Psoas muscle (tissue), 8 donors: ENCODE data around the gene RBMX2. TPM values are rescaled to one million over a fixed set of nuclear protein-coding genes. Genes with fewer than 3 reads are reported as not detected.
"Not testable (repeated sequence)": the region's sequence is repeated elsewhere in the genome, so short reads cannot be mapped to it uniquely, and the experiment has no call there.

Experiments used
- ATAC-seq, 4 donors: fragments of 200-7000 bp; cut with Tn5 transposase; one replicate each; pipeline ENCODE4 v1.9.1; 2020; ENCODE audit warnings: moderate library complexity in 3 of 4, mild to moderate bottlenecking in 2 of 4
- DNase-seq, 2 donors: peaks; one replicate each; pipeline ENCODE4 v3.0.0-alpha.2; 2020
- H3K27ac ChIP-seq: fragments of 200-600 bp; one replicate; pipeline ENCODE4 v1.8.0; 2022
- H3K27me3 ChIP-seq, 3 donors: fragments of 200-600 bp in 1 of 3; one replicate each; pipeline versions ENCODE4 v1.6.1 to v1.8.0; 2013 to 2022; ENCODE audit warnings: low read length in 2 of 3, mild to moderate bottlenecking in 2 of 3, moderate library complexity in 1 of 3; ENCODE audit not compliant: insufficient read depth in 3 of 3
- H3K36me3 ChIP-seq, 2 donors: fragments of 200-600 bp in 1 of 2; one replicate each; pipeline versions ENCODE4 v1.6.1 to v1.8.0; 2013 to 2022; ENCODE audit warnings: low read depth in 1 of 2, mild to moderate bottlenecking in 1 of 2, moderate library complexity in 1 of 2; ENCODE audit not compliant: insufficient read depth in 1 of 2
- H3K4me1 ChIP-seq: fragments of 200-600 bp; one replicate; pipeline ENCODE4 v1.8.0; 2022
- H3K4me3 ChIP-seq: fragments of 200-600 bp; one replicate; pipeline ENCODE4 v1.8.0; 2022; ENCODE audit warnings: mild to moderate bottlenecking
- H3K9me3 ChIP-seq: fragments of 200-600 bp; one replicate; pipeline ENCODE4 v1.8.0; 2022
- CTCF ChIP-seq: fragments of 200-600 bp; IDR thresholded peaks from one replicate; pipeline ENCODE4 v1.8.0; 2022; ENCODE audit warnings: antibody characterized with exemption
- WGBS, 3 donors: extraction: QIAGEN DNeasy Blood & Tissue Kit; methylation state at CpG; one replicate each; pipeline versions ENCODE4 v1.1.6 to v1.1.7; 2013; 5-methylcytosine and 5-hydroxymethylcytosine counted together
- intact Hi-C, 2 donors: fragments of 100-400 bp; cut with DNase I; formaldehyde crosslinking; loops; one replicate each; pipeline versions ENCODE4 v1.11.0 to v1.14.2; 2022
- long read RNA-seq, 2 donors: library from polyadenylated mRNA; unstranded; transcript quantifications; one replicate each; pipeline ENCODE4 v2.0.0, GENCODE V29; 2021
- polyA plus RNA-seq, 3 donors: library from polyadenylated mRNA; stranded (reverse); fragments of 200-250 nt; gene quantifications; one replicate each; pipeline ENCODE4 v1.2.3, GENCODE V29; 2013
- total RNA-seq, 4 donors: library from RNA; stranded (reverse); fragmentation: NEBNext Ultra II Directional in 2 of 4; extraction: Animal tissue kit (Norgen Biotek cat#: 25700) in 2 of 4; gene quantifications; one replicate each; pipeline versions ENCODE4 v1.2.1 to v1.2.4, GENCODE V29; 2021 to 2023
- donor health status: healthy with polysubstance abuse.
- donor health status: DM: no; HTN: no; CAD: no; lungs with moderate emphysema.
- donor health status: Bipolar disorder and iron deficiency.
- donor health status: healthy.
- donor health status: DM: yes; HTN: yes; CAD: no.
- donor health status: DM: no; HTN: no; CAD: no.
- donor health status: DM: no; HTN: no; CAD: no.
- donor health status: DM: yes; HTN: yes; CAD: no.

RBMX2 gene
- total RNA-seq: 10 to 100 TPM in 1 of 4 donors, 1 to 10 TPM in 3; 7.7 to 12.1 (median 8.3) TPM
- polyA plus RNA-seq: 10 to 100 TPM; 11.5 to 16.7 (median 13.9) TPM
- long read RNA-seq, donor 1, partial matches to known transcripts: 1 of 3 reads
- long read RNA-seq, donor 1, other reads (novel, unspliced or antisense): 0 of 3 reads
- long read RNA-seq, donor 2, partial matches to known transcripts: 3 of 8 reads
- long read RNA-seq, donor 2, other reads (novel, unspliced or antisense): 0 of 8 reads

GRCh38 chrX:130401415-130402207 lies at the start of gene RBMX2:
Gene RBMX2, plus strand, starts transcription at chrX:130401987. Its CDS starts 46 bp downstream, at chrX:130402033.
- peak; percentile 89 to 100 (median 98) for ATAC-seq

GRCh38 chrX:130352050-130352449 lies 49.7 kb upstream of the RBMX2 start:
- H3K4me3 ChIP-seq, H3K9me3 ChIP-seq, ATAC-seq, H3K27me3 ChIP-seq, H3K27ac ChIP-seq, DNase-seq, intact Hi-C loops, H3K4me1 ChIP-seq: not testable (repeated sequence)
- peaks cover 0 to 15% of the 10 kb centered on the region in 2 donors for H3K36me3 ChIP-seq
- WGBS, 3 donors: 76 to 95% (median 88%) methylated on average over 1 of the region's 1 CpG

More at GRCh38 chrX:130401415-130402207, at the start of gene RBMX2:
- Histone ChIP-seq H3K4me1 (peaks cover 5% of the 10 kb centered on the region), H3K36me3 (peaks cover 0 to 20% of the 10 kb centered on the region in 2 donors), H3K4me3 (peak within 1 kb of the TSS; percentile 64), H3K27me3 (peaks cover 0 to 4% (median 0%) of the 10 kb centered on the region in 3 donors), H3K9me3 (no peaks in the 10 kb centered on the region), H3K27ac (peak within 1 kb of the TSS; percentile 59)
- 1 to 35% (median 1%) methylated on average over 14 to 47 of the region's 47 CpGs for WGBS, 3 donors
- no peak for TF ChIP-seq CTCF
- intact Hi-C loops: loop anchor here in 1 of 2 donors (5.0 kb wide), 1 partner anchor 501 kb away; the partner anchor contains the start of gene ENOX2
- peak; percentile 80 to 88 for DNase-seq

DNA sequence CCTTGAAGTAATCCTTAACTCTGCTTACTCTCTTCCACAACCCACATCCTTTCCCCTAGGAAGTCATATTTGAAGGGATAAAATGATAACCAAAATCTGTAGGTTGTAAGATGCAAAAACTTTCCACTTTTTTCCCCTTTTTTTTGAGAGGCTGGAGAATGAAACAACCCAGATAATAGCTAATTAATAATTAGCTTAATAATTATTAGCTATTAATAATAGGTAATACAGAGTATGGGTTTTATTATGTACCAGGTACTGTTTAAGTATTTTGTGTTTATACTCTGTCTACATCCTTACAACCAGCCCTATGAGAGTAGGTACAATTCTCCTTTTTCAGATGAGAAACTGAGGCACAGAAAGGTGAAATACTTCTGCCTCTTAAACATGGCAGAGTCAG lies 25.7 kb upstream of the RBMX2 start:
- ATAC-seq: no peak
- intact Hi-C loops: no loop called here
- no peak for DNase-seq
- Histone ChIP-seq H3K36me3 (no peaks in the 10 kb centered on the region), H3K27ac (no peak overlapping the region), H3K27me3 (no peaks in the 10 kb centered on the region), H3K4me3 (no peak overlapping the region), H3K9me3 (no peaks in the 10 kb centered on the region), H3K4me1 (no peaks in the 10 kb centered on the region)
- no peak for TF ChIP-seq CTCF

DNA sequence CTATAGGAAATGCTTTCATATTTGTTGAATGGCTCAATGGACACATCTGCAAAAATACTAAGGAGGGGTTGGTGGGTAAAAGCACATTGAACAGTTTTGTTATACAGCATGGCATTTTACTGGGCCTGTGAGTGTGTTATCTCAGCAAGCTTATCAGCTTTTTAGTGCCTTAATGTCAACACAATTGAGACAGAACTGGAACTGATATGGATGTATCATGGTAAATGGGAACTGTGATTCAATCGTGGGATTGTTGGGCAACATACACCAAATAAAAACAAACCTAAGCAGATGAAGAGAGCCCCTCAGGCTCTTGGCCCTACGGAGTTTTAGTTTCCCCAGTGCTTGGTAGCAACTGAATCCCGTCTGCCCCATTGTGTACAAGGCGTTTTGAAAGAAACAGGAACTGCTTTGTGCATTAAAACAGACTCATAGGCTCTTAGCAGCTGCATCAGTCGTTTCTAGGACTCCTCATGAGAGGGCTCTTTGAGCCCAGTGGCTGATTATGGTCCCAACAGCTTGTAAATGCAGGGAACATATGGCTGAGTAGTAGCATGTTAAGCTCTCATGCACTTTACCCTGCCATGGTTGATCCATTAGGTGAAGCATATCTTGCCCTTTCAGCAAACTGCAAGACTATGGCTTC lies 23.6 kb upstream of the RBMX2 start:
- Histone ChIP-seq H3K27ac (no peak overlapping the region), H3K4me1 (no peaks in the 10 kb centered on the region), H3K36me3 (no peaks in the 10 kb centered on the region), H3K9me3 (no peaks in the 10 kb centered on the region), H3K4me3 (no peak overlapping the region), H3K27me3 (no peaks in the 10 kb centered on the region)
- intact Hi-C loops: no loop called here
- DNase-seq (no peak), ATAC-seq (no peak)
- 32 to 45% (median 44%) methylated on average over 5 of the region's 5 CpGs for WGBS, 3 donors
- no peak for TF ChIP-seq CTCF

DNA sequence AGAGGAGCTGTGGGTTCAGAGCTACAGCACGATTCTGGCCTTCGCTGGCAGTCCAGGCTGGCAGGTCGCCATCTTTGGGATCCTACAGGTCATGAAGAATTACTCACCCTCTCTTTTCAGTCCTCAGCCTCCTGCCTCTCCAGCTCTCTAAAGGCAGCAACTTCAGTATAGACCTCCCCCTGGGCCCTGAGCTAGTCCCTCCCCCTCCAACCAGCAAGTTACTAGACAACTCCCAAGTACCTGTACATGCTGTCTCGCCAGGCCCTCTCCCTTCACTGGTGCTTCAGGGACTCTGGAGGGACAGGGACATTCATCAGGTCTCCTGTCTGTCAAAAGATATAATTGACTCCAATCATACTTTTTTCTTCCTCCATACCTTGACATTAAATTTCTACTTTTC lies 16.3 kb upstream of the RBMX2 start, which contains the start of gene GPR119:
Gene GPR119 (minus strand): TSS at position 155 of the 400 bp plus-strand sequence. CDS start 227 bp downstream, outside the sequence.
- H3K4me1 ChIP-seq: no peaks in the 10 kb centered on the region
- no peaks in the 10 kb centered on the region for H3K36me3 ChIP-seq
- no peaks in the 10 kb centered on the region for H3K9me3 ChIP-seq
- WGBS, 3 donors: 54 to 77% (median 71%) methylated on average over 4 of the region's 4 CpGs
- no peak within 1 kb of the TSS for H3K4me3 ChIP-seq
- H3K27ac ChIP-seq: no peak within 1 kb of the TSS
- H3K27me3 ChIP-seq: no peaks in the 10 kb centered on the region
- intact Hi-C loops: no loop called here
- DNase-seq: peak in 1 of 2 donors; percentile 39
- no peak for TF ChIP-seq CTCF
- no peak for ATAC-seq
